Esophagus muscularis mucosa (tissue), 4 donors: ENCODE data around the gene SLC24A3.

Experiments used
- CTCF ChIP-seq, 3 experiments: fragments of 200-600 bp in 2 of 3; fragments of 450-650 bp in 1 of 3; sonication (generic) in 2 of 3; IDR thresholded peaks; one replicate each; pipeline ENCODE4 v1.5.1; 2017 to 2019; ENCODE audit warnings: antibody characterized with exemption in 3 of 3, mild to moderate bottlenecking in 2 of 3, moderate library complexity in 1 of 3
- EP300 ChIP-seq: sonication (generic); formaldehyde crosslinking; IDR thresholded peaks from one replicate; pipeline ENCODE4 v1.6.1; 2017; ENCODE audit warnings: antibody characterized with exemption
- POLR2A ChIP-seq: fragments of 450-650 bp; IDR thresholded peaks from one replicate; pipeline ENCODE4 v1.6.1; 2017; ENCODE audit warnings: antibody characterized with exemption, moderate library complexity, mild to moderate bottlenecking, low read depth
- POLR2AphosphoS5 ChIP-seq, 2 donors: sonication (generic); formaldehyde crosslinking; IDR thresholded peaks; one replicate each; pipeline ENCODE4 v1.6.1; 2017; ENCODE audit warnings: antibody characterized with exemption in 2 of 2

- TF ChIP-seq POLR2AphosphoS5 (IDR thresholded peaks at IDR 0.05) (no peak), EP300 (no peak), POLR2A (no peak), CTCF (IDR thresholded peaks at IDR 0.05) (no peak)
These were observed 250.0 kb downstream of the SLC24A3 start for GRCh38 chr20:19462491-19462890.
